Measurements from ENCODE around the gene IL1RAPL2. TPM values are rescaled to one million over a fixed set of nuclear protein-coding genes. Genes with fewer than 3 reads are reported as not detected.

IL1RAPL2 gene
- total and polyA plus RNA-seq, 2 donors (not counting 3 experiments of a cell fraction or from before 2014, with no cell fraction given) = not detected

DNA sequence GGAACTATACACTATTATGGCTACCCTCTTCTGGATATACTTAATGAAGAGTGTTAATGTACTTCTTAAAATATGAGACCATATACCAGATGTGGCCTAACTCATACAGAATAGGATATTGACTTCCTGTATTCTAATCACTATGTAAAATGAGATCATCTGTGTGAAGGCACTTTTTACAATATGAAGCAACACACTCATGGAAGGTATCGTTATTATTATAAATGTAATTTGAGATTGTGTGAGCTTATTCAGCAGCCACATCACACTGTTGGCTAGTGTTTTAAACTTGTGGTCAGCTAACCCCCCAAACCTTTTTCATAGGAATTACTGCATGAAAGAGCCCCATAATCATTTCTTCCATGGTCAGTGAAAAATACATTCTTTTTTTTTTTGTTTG lies 936.3 kb downstream of the IL1RAPL2 start:
- Histone ChIP-seq H3K9ac (replicated peaks; ENCODE audit: extremely low read depth, insufficient read depth, low read length) (no peak overlapping the region), H2AFZ (ENCODE audit: low read depth, low read length) (no peak overlapping the region), H3K4me2 (ENCODE audit: insufficient read depth, low read length) (no peak overlapping the region), H3K36me3 (ENCODE audit: control insufficient read depth in 2 of 2, extremely low read depth in 1 of 2, insufficient read depth in 2 of 2, low read length in 2 of 2) (no peaks in the 10 kb centered on the region), H3K27ac (ENCODE audit: insufficient read depth, low read depth, low read length) (no peak overlapping the region), H3K9me3 (replicated peaks; ENCODE audit: control insufficient read depth, insufficient read depth, low read length) (no peaks in the 10 kb centered on the region), H4K20me1 (replicated peaks; ENCODE audit: control insufficient read depth, extremely low read depth, insufficient read depth, low read length) (no peaks in the 10 kb centered on the region), H3K9me1 (replicated peaks; ENCODE audit: control insufficient read depth, extremely low read depth, insufficient read depth, low read length) (no peaks in the 10 kb centered on the region), H3K4me1 (ENCODE audit: control insufficient read depth, extremely low read depth, insufficient read depth, low read length) (no peaks in the 10 kb centered on the region), H3K79me2 (ENCODE audit: control insufficient read depth, insufficient read depth, low read length) (no peaks in the 10 kb centered on the region), H3K27me3 (ENCODE audit: control insufficient read depth in 2 of 2, insufficient read depth in 2 of 2, low read length in 2 of 2) (no peaks in the 10 kb centered on the region), H3K4me3 (replicated peaks in 1 of 3; ENCODE audit: insufficient read depth in 1 of 3, low read depth in 1 of 3, low read length in 3 of 3) (no peak overlapping the region)
- FAIRE-seq = no peak
- intact Hi-C loops (cut with micrococcal nuclease) (no loop called here), dilution Hi-C loops (cut with MboI; ENCODE audit: extremely low pct_ligation_motif_present, low sequenced_read_pairs) (no loop called here)
- BruUV-seq (replicated peaks) = no TSS peak
- DNase-seq (ENCODE audit: low read depth, low spot score) = no peak
- CTCF ChIA-PET = no interaction called here
- POLR2A ChIA-PET = no interaction called here
- TF ChIP-seq POLR2AphosphoS5 (IDR thresholded peaks at IDR 0.05; ENCODE audit: insufficient read depth, low read depth, low read length) (no peak), MYC (IDR thresholded peaks at IDR 0.05; ENCODE audit: low read depth, low read length) (no peak), EZH2 (IDR thresholded peaks at IDR 0.05; ENCODE audit: borderline replicate concordance, low read depth, low read length, severe bottlenecking) (no peak), MAX (IDR thresholded peaks at IDR 0.05; ENCODE audit: insufficient read depth, insufficient read length) (no peak), JUN (IDR thresholded peaks at IDR 0.05; ENCODE audit: borderline replicate concordance, insufficient read depth, insufficient read length, low read depth) (no peak), CTCF (IDR thresholded peaks at IDR 0.05; ENCODE audit: extremely low read depth in 1 of 2, insufficient read depth in 1 of 2, low read depth in 1 of 2, low read length in 2 of 2) (no peak), FOS (IDR thresholded peaks at IDR 0.05; ENCODE audit: borderline replicate concordance, insufficient read depth, low read length) (no peak), GATA2 (IDR thresholded peaks at IDR 0.05; ENCODE audit: insufficient read depth, insufficient read length, low read depth, low read length) (no peak), POLR2A (IDR thresholded peaks at IDR 0.05; ENCODE audit: low read depth, low read length) (no peak)
